Mesenteric fat pad (tissue), 1 donor: ENCODE results near the gene DDT. TPM values are rescaled to one million over a fixed set of nuclear protein-coding genes. Genes with fewer than 3 reads are reported as not detected.
"Not testable (repeated sequence)": the region's sequence is repeated elsewhere in the genome, so short reads cannot be mapped to it uniquely, and the experiment has no call there.

ENCODE experiments used
- DNase-seq: peaks from one replicate; pipeline ENCODE4 v3.0.0-alpha.2; 2020; ENCODE audit warnings: low spot score
- long read RNA-seq: library from polyadenylated mRNA; unstranded; transcript quantifications from one replicate; pipeline ENCODE4 v2.0.0, GENCODE V29; 2020
- total RNA-seq: library from RNA; stranded (reverse); fragmentation: NEBNext Ultra II Directional; extraction: Animal tissue kit (Norgen Biotek cat#: 25700); gene quantifications from one replicate; pipeline ENCODE4 v1.2.1, GENCODE V29; 2021
- donor health status: DM: yes; HTN: yes; CAD: no.

DDT gene
- total RNA-seq, result 116 TPM
- long read RNA-seq, transcript DDT-202 (3 exons, 713 nt), result major isoform, 5 of 15 reads
- long read RNA-seq, partial matches to known transcripts, result 0 of 15 reads
- long read RNA-seq, other reads (novel, unspliced or antisense), result 10 of 15 reads

GRCh38 chr22:23974345-23974744 lies at the start of gene DDT:
DDT (minus strand) TSS chr22:23974441; CDS start chr22:23974414, 27 bp downstream.
- DNase-seq, result not testable (repeated sequence)

GRCh38 chr22:24023204-24023789 lies 49.1 kb upstream of the DDT start:
- no peak for DNase-seq

GRCh38 chr22:24021304-24021703 lies 47.1 kb upstream of the DDT start:
- DNase-seq, result no peak

- no peak for DNase-seq
Observed at GRCh38 chr22:24016156-24016555, 41.9 kb upstream of the DDT start.

GRCh38 chr22:24011735-24012068 lies 37.5 kb upstream of the DDT start:
- DNase-seq, result no peak

GRCh38 chr22:24010018-24010391 lies 35.8 kb upstream of the DDT start:
- DNase-seq, result no peak

GRCh38 chr22:24009227-24010017 lies 35.2 kb upstream of the DDT start:
- no peak for DNase-seq

GRCh38 chr22:24008381-24009226 lies 34.4 kb upstream of the DDT start:
- no peak for DNase-seq

- DNase-seq, result no peak
Observed at GRCh38 chr22:24008022-24008283, 33.7 kb upstream of the DDT start.

- DNase-seq, result no peak
Observed at GRCh38 chr22:24007253-24008021, 33.2 kb upstream of the DDT start.

GRCh38 chr22:24006914-24007214 lies 32.6 kb upstream of the DDT start:
- DNase-seq, result no peak

- DNase-seq, result no peak
Observed at GRCh38 chr22:24006207-24006913, 32.1 kb upstream of the DDT start.

- no peak for DNase-seq
Observed at GRCh38 chr22:24005201-24005600, 31.0 kb upstream of the DDT start, which contains the start of gene GSTT4. GSTT4 (minus strand) TSS chr22:24005453; CDS start chr22:24005356, 97 bp downstream.

GRCh38 chr22:24003887-24004286 lies 29.6 kb upstream of the DDT start:
- no peak for DNase-seq

GRCh38 chr22:24002851-24003250 lies 28.6 kb upstream of the DDT start:
- no peak for DNase-seq

GRCh38 chr22:24002272-24002671 lies 28.0 kb upstream of the DDT start:
- DNase-seq, result no peak

GRCh38 chr22:24001314-24001713 lies 27.1 kb upstream of the DDT start:
- DNase-seq, result no peak

GRCh38 chr22:23999779-24000178 lies 25.5 kb upstream of the DDT start:
- not testable (repeated sequence) for DNase-seq

GRCh38 chr22:23997092-23997491 lies 22.9 kb upstream of the DDT start:
- DNase-seq, result no peak

GRCh38 chr22:23993581-23994177 lies 19.4 kb upstream of the DDT start:
- not testable (repeated sequence) for DNase-seq
